Omental fat pad (tissue), 4 donors: ENCODE data around the gene CIPC. TPM values are rescaled to one million over a fixed set of nuclear protein-coding genes. Genes with fewer than 3 reads are reported as not detected.

ENCODE experiments used
- ATAC-seq: fragments of 150-250 bp; one replicate; pipeline ENCODE4 v1.9.1; 2016; ENCODE audit warnings: mild to moderate bottlenecking, moderate library complexity; ENCODE audit not compliant: low FRiP score
- DNase-seq: peaks from one replicate; pipeline ENCODE4 v3.0.0-alpha.2; 2019; ENCODE audit warnings: low spot score
- total RNA-seq, 4 donors: library from RNA; depleted of rRNA; stranded (reverse); fragments of >200 nt; gene quantifications; one replicate each; pipeline ENCODE4 v1.1.0, GENCODE V29; 2016
- TF ChIP-seq, protein P1 (sequence below), 3 donors: fragments of 450-650 bp; IDR thresholded peaks; one replicate each; pipeline ENCODE4 v1.5.1; 2016 to 2017; ENCODE audit warnings: antibody characterized with exemption in 3 of 3, mild to moderate bottlenecking in 3 of 3, moderate library complexity in 2 of 3

Gene CIPC
- total RNA-seq, 4 donors from 2014 or later: 34.2 to 47.3 (median 40.3) TPM

DNA sequence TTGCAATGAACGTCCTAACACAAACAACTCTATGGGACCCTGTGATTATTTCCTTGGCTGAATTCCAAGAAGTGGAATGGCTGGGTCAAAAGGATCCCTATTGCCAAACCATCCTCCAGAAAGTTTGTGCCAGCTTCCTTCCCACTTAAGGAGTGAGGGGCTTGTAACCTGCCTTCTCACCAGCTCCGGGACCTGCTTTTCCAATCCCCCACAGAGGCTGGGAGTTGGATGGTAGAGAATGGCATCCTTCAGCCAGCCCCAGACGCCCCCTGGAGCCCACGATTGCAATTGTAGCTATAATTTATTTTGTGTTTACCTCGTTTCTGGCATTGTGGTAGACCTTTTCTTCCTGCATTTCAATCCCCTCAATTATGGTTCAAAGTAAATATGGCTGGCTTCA lies 53.2 kb downstream of the CIPC start:
- ATAC-seq: no peak
- TF ChIP-seq, protein P1, sequence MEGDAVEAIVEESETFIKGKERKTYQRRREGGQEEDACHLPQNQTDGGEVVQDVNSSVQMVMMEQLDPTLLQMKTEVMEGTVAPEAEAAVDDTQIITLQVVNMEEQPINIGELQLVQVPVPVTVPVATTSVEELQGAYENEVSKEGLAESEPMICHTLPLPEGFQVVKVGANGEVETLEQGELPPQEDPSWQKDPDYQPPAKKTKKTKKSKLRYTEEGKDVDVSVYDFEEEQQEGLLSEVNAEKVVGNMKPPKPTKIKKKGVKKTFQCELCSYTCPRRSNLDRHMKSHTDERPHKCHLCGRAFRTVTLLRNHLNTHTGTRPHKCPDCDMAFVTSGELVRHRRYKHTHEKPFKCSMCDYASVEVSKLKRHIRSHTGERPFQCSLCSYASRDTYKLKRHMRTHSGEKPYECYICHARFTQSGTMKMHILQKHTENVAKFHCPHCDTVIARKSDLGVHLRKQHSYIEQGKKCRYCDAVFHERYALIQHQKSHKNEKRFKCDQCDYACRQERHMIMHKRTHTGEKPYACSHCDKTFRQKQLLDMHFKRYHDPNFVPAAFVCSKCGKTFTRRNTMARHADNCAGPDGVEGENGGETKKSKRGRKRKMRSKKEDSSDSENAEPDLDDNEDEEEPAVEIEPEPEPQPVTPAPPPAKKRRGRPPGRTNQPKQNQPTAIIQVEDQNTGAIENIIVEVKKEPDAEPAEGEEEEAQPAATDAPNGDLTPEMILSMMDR (IDR thresholded peaks at IDR 0.05): no peak
- DNase-seq: no peak

DNA sequence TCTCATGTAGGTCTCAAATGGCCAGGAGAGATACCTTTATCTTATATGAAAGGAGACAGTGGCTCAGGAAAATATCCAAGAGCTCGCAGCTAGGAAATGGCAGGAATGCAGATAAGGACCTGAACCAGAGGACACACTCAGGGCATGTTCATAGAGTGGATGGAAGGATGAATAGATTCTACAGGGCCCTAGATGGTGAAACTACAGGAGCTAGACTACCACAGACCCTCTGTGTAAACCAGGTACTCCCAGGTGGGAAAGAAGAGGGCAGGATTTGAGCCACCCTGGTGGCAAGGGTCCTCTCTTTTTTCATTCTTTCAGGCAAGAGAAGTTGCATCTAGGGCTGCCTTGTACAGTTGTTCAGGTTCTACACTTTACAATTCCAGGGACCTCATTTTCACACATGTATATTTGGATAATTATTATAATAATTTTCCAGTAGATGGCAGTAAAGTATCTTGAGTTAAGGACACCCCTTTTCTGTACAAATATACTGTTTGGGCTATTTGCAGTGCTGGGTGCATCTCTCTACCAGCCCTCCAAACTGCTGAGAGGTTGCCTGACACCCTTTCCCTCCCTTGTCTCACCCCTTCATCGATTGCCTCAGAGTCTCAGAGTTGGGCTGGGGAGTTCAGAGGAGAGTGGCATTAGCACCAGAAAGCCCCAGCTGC lies 54.0 kb downstream of the CIPC start:
- ATAC-seq: no peak
- DNase-seq: no peak
- TF ChIP-seq, protein P1 (IDR thresholded peaks at IDR 0.05): no peak

DNA sequence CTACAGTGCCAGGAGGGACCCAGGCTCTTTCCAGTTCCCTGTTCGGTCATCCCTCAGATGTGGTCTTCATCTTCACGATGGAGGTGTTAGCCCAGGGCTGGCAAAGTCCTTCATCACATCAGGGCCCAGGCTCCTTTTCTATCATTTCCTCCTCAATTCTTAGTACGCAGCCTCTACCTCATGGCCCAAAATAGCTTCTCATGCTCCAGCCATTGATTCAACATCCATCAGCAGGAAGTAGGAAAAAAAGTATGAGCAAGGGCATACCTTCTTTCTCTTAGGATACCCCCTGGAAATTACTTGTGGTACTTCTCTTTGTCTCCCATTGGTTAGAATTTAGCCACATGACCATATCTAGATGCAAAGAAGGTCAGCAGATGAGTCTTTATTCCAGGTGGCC lies 55.7 kb downstream of the CIPC start:
- TF ChIP-seq, protein P1 (IDR thresholded peaks at IDR 0.05): no peak
- DNase-seq (no peak), ATAC-seq (no peak)

DNA sequence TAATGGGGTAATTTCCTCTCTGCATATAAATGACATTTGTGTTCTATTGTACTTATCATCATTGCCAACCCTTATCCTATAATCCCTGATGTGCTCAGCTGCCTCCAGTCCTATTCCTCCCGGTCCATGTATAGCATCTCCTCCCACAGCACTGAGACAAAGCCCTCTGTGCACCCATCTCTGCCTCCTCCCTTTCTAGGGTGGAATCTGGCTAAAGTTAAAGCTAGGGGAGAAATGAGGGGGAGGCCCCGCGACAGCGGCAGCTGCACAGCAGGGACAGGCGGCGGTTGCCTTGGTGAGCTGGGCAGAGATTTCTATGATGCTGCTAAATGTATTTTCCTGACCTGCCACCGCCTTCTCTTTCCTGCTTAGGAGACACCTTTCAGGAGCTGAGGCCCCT lies 56.4 kb downstream of the CIPC start:
- DNase-seq (no peak), ATAC-seq (no peak)
- TF ChIP-seq, protein P1 (IDR thresholded peaks at IDR 0.05): no peak

DNA sequence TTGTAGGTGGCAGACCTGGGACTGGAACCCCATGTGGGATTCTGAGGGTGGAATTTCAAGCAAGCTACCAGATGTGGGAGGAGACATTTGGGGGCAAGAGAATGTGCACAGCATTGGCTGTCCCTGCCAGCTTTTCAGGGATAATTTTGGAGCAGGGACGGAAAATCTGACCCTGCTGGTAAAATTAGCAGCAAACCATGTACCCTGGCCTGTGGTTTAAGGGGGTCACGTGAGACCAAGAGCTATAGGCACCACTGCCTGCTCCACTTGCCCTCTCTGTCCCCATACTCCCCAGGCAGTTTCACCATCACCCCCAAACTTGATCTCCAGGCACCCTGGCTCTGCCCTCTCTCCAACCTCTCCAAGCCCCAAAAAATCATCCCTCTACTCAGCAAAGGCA lies 57.0 kb downstream of the CIPC start:
- ATAC-seq: no peak
- TF ChIP-seq, protein P1 (IDR thresholded peaks at IDR 0.05): no peak
- no peak for DNase-seq

DNA sequence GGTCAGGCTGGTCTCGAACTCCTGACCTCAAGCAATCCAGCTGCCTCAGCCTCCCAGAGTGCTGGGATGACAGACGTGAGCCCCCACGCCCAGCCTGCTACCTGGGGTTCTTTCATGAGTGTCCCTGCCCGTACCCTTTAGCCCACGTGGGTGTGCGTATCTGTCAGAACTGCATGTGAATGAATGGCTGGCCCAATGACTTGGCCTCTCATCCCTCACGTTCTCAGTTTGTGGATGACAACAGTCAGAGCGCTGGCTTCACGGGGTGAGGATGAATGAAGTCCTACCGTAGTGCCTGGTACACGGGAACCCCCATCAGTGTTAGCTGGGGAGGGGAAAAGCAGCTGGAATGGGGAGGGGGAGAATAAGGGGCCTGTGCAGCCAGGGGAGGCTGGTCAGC lies 59.7 kb downstream of the CIPC start:
- TF ChIP-seq, protein P1 (IDR thresholded peaks at IDR 0.05): no peak
- no peak for ATAC-seq
- DNase-seq: no peak

DNA sequence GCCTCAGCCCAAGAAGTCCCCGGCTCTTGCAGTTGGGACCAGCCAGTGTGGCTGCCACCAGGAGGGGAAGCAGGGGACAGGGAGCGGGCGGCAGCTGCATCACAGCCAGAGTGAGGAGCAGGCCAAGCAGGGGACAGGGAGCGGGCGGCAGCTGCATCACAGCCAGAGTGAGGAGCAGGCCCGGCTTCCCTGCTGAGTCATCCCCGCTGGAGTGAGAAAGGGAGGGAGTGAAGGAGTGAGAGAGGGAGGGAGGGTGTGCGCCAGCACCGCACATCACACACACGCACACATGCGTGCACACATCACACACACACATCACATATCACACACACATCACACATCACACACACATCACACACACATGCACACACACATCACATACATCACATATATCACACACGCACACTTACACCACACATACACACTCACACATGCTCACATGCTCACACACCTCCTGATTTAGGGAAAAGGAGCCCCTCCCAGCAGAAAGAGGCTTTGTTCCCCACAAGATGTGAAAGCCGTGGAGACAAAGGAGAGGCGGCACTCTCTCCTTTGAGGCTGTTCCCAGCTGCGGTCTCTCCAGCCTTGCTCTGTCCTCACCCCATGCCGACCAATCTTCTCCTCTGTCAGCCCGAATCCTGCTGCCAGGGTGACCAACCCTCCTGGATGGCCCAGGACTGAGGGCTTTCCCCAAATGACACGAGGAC lies 60.3 kb downstream of the CIPC start:
- ATAC-seq: no peak
- TF ChIP-seq, protein P1 (IDR thresholded peaks at IDR 0.05): no peak
- no peak for DNase-seq
